NOMO-1 (cell line): ENCODE results near the gene ATP6V1G1.

Experiments
- DNase-seq, 2 experiments: peaks; one replicate each; lab custom pipeline; 2025; ENCODE audit not compliant: unreplicated experiment in 2 of 2; lab: John Stamatoyannopoulos, UW

ATP6V1G1 gene

GRCh38 chr9:114608525-114608796 lies 20.9 kb downstream of the ATP6V1G1 start:
- no peak for DNase-seq

- peak; percentile 72 for DNase-seq
Observed at GRCh38 chr9:114611516-114612271, 24.1 kb downstream of the ATP6V1G1 start.

GRCh38 chr9:114612272-114612923 lies 24.8 kb downstream of the ATP6V1G1 start:
- no peak for DNase-seq

GRCh38 chr9:114613087-114613486 lies 25.5 kb downstream of the ATP6V1G1 start:
- DNase-seq = peak in 1 of 2 experiments; percentile 3

- DNase-seq = no peak
Observed at GRCh38 chr9:114613919-114614318, 26.4 kb downstream of the ATP6V1G1 start.

GRCh38 chr9:114614373-114614772 lies 26.8 kb downstream of the ATP6V1G1 start:
- no peak for DNase-seq

- DNase-seq = peak; percentile 67 to 73
Observed at GRCh38 chr9:114616684-114617520, 29.3 kb downstream of the ATP6V1G1 start.

- peak in 1 of 2 experiments; percentile 35 for DNase-seq
Observed at GRCh38 chr9:114619191-114619761, 31.7 kb downstream of the ATP6V1G1 start.

- DNase-seq = no peak
Observed at GRCh38 chr9:114621561-114621960, 34.0 kb downstream of the ATP6V1G1 start.

- no peak for DNase-seq
Observed at GRCh38 chr9:114621975-114622609, 34.5 kb downstream of the ATP6V1G1 start.

GRCh38 chr9:114624677-114625076 lies 37.1 kb downstream of the ATP6V1G1 start:
- DNase-seq = no peak

- DNase-seq = no peak
Observed at GRCh38 chr9:114626415-114627020, 38.9 kb downstream of the ATP6V1G1 start.

GRCh38 chr9:114627553-114627952 lies 40.0 kb downstream of the ATP6V1G1 start:
- DNase-seq = no peak

- no peak for DNase-seq
Observed at GRCh38 chr9:114629563-114630090, 42.1 kb downstream of the ATP6V1G1 start.

- DNase-seq = no peak
Observed at GRCh38 chr9:114631166-114631565, 43.6 kb downstream of the ATP6V1G1 start.

GRCh38 chr9:114633438-114634089 lies 46.0 kb downstream of the ATP6V1G1 start:
- DNase-seq = no peak

- no peak for DNase-seq
Observed at GRCh38 chr9:114634387-114634786, 46.8 kb downstream of the ATP6V1G1 start.

- no peak for DNase-seq
Observed at GRCh38 chr9:114638404-114638803, 50.8 kb downstream of the ATP6V1G1 start.

- DNase-seq = peak; percentile 77 to 79
Observed at GRCh38 chr9:114641967-114642366, 54.4 kb downstream of the ATP6V1G1 start.

GRCh38 chr9:114643001-114643400 lies 55.4 kb downstream of the ATP6V1G1 start:
- no peak for DNase-seq
